BJ (cell line): ENCODE data around the gene AMFR. TPM values are rescaled to one million over a fixed set of nuclear protein-coding genes. Genes with fewer than 3 reads are reported as not detected.

Experiments used
- CTCF ChIA-PET: fragments of 350-600 bp; formaldehyde crosslinking; extraction: SDS; loops from one replicate; lab custom pipeline; 2021; ENCODE audit warnings: antibody characterized with exemption, inconsistent platforms; lab: Yijun Ruan, JAX
- POLR2A ChIA-PET: fragments of 300-600 bp; sonication (Branson Sonifier 250); formaldehyde crosslinking; extraction: SDS; loops from one replicate; lab custom pipeline; 2021; ENCODE audit warnings: antibody characterized with exemption; lab: Charles Lee
- DNase-seq: peaks from one replicate; pipeline ENCODE4 v3.0.0-alpha.2; 2011; ENCODE audit warnings: low read depth
- H3K27me3 ChIP-seq: 2 replicates; pipeline ENCODE4 v1.6.0; 2011; ENCODE audit warnings: low read length; ENCODE audit not compliant: control insufficient read depth, insufficient read depth
- H3K36me3 ChIP-seq: 2 replicates; pipeline ENCODE4 v1.5.1; 2011; ENCODE audit warnings: low read length; ENCODE audit not compliant: control insufficient read depth, insufficient read depth
- H3K4me3 ChIP-seq: 2 replicates; pipeline ENCODE4 v1.5.1; 2011; ENCODE audit warnings: low read depth, mild to moderate bottlenecking, control low read depth, low read length
- polyA plus RNA-seq: library from polyadenylated mRNA; depleted of rRNA; stranded (reverse); fragments of >200 nt; gene quantifications from 2 replicates; pipeline ENCODE4 v1.2.3, GENCODE V29; 2011
- TF ChIP-seq, protein P1 (sequence below): IDR thresholded peaks from 2 replicates; pipeline ENCODE4 v1.5.1; 2011; ENCODE audit warnings: low read depth, mild to moderate bottlenecking, control low read depth, inconsistent platforms, low read length, moderate library complexity; ENCODE audit not compliant: insufficient read depth

The AMFR gene
- polyA plus RNA-seq, 1 experiment = 130 TPM

DNA sequence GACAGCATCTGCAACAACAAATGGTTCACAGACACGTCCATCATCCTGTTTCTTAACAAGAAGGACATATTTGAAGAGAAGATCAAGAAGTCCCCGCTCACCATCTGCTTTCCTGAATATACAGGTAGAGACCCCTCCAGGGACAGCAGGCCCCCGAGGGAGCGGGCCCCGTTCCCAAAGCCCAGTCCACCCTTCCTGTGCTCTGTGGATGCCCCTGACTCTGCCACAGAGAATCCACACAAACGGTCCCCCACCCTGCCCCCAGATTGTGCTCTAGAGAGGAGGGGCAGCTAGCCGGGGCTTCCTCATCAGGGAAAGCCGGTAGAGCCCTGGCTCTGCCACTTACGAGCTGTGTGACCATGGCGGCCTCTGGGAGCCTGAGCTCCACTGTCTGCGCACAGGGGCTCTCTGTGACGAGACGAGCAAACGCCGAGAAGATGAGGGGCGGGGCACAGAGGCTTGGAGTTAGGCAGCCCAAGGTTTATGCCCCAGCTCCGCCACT is 84.4 kb downstream of the AMFR start:
- Histone ChIP-seq H3K36me3 (peaks cover 1% of the 10 kb centered on the region; the same call in 1 of the 2 replicates), H3K27me3 (no peaks in the 10 kb centered on the region), H3K4me3 (no peak overlapping the region)
- ChIA-PET CTCF (interaction anchor here (0.7 to 5.1 kb wide), 4 partner anchors 9 to 123 kb away, joined by 3 to 32 read pairs (median 7); no protein-coding TSS in a partner anchor), POLR2A (no interaction called here)
- TF ChIP-seq, protein P1, sequence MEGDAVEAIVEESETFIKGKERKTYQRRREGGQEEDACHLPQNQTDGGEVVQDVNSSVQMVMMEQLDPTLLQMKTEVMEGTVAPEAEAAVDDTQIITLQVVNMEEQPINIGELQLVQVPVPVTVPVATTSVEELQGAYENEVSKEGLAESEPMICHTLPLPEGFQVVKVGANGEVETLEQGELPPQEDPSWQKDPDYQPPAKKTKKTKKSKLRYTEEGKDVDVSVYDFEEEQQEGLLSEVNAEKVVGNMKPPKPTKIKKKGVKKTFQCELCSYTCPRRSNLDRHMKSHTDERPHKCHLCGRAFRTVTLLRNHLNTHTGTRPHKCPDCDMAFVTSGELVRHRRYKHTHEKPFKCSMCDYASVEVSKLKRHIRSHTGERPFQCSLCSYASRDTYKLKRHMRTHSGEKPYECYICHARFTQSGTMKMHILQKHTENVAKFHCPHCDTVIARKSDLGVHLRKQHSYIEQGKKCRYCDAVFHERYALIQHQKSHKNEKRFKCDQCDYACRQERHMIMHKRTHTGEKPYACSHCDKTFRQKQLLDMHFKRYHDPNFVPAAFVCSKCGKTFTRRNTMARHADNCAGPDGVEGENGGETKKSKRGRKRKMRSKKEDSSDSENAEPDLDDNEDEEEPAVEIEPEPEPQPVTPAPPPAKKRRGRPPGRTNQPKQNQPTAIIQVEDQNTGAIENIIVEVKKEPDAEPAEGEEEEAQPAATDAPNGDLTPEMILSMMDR = no peak
- no peak for DNase-seq

DNA sequence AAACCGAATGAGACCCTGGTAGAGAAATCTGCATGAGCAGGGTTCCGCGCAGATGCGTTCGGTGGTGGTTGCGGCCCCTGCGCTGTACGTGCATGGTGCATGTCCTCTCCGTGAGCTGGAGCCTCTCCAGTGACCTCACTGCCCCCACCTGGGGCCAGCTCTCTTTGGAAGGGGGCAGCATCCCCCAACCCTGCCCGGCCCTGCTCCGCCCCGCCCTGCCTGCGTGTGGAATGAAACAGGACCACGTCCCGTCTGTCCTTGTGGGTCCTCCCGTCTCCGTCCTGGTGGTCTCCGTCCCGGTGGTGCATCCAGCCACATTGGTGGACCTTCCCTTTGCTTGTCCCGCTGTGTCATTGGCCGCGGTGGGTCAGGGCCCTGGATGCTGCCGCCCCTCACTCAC is 84.9 kb downstream of the AMFR start:
- ChIA-PET CTCF (interaction anchor here (1.7 to 5.1 kb wide), 2 partner anchors 16 kb away, joined by 3 to 32 read pairs; no protein-coding TSS in a partner anchor), POLR2A (no interaction called here)

DNA sequence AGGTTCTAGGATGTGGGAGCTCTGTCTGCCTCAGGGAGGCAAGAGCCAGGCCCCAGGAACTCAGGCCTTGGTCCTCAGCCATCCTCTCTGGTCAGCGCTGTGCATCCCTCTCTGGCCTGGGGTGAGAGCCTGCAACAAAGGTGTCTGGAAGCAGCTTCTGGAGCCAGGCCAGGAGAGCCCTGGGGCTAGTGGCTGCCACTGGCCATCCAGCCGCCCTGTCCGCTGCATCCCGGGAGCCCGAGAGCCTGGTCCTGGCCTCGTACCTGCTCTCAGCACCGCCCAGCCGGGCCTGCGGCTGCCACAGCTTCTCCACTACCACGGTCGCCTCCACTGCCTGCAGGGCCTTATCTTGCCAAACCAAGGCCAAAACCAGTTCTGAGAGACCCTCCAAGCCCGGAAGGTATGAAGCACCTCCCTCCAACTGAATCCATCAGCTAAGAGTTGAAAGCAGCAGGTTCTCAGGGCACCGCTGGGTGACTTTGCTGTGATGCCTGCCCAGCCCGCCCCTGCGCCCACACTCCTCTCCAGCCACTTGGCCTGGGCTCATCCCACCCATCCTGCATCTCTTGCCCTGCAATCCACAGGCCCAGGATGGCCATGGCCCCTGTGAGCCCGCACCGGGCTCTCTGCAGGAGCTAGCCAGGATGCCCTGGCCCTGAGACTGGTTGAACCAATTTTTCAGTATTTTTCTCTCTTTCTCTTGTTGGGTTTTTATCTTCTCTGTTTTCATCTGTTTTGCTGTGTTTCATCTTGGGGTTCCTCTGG is 85.7 kb downstream of the AMFR start:
- TF ChIP-seq, protein P1 = no peak
- Histone ChIP-seq H3K4me3 (no peak overlapping the region), H3K27me3 (no peaks in the 10 kb centered on the region), H3K36me3 (peaks cover 1% of the 10 kb centered on the region; the same call in 1 of the 2 replicates)
- CTCF ChIA-PET = interaction anchor here (1.4 to 5.1 kb wide), 3 partner anchors 11 to 17 kb away, joined by 3 to 32 read pairs (median 3); no protein-coding TSS in a partner anchor
- POLR2A ChIA-PET = no interaction called here
- no peak for DNase-seq

More for the DNA sequence above, 84.9 kb downstream of the AMFR start:
- TF ChIP-seq, protein P1 = no peak
- Histone ChIP-seq H3K36me3 (peaks cover 1% of the 10 kb centered on the region; the same call in 1 of the 2 replicates), H3K27me3 (no peaks in the 10 kb centered on the region), H3K4me3 (no peak overlapping the region)
- no peak for DNase-seq

DNA sequence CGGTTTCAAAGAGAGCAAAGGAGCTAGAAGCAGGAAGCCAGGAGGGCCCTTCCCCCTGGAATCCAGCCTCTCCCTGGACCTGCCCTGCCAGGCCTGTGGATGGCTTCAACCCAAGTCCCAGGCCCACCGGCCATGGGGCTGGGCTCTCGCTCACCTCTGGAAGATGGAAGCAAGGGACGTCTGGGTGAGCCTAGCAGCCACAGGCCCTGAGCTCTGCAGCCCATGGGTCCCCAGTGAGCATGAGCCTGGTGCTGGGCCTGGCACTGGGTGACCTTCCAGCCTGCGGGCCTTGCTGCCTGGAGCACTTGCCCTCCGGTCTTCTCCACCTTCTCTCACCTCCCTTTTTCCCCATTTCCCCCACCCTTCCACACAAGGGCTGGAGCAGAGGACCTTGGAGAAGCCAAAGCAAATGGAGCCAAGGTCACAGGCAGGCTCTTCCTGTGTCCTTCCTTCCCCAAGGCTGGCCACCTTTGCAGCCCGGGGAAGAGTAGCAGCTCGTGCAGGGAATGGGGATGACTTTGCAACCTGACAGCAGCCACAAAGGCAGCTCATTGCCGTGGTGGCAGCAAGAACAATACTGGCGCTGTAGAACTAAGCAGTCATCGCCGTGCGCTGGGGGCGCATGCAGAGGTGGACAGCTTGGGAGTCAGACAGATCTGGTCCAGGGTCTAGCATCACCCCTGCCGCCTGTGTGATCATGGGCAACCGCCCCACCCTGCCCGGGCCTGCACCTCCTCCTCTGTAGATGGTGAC is 86.6 kb downstream of the AMFR start:
- DNase-seq = no peak
- POLR2A ChIA-PET = no interaction called here
- TF ChIP-seq, protein P1 = no peak
- CTCF ChIA-PET = interaction anchor here (0.9 to 5.1 kb wide), 4 partner anchors 9 to 20 kb away, joined by 3 to 32 read pairs (median 4); no protein-coding TSS in a partner anchor
- Histone ChIP-seq H3K27me3 (no peaks in the 10 kb centered on the region), H3K4me3 (no peak overlapping the region), H3K36me3 (peaks cover 1% of the 10 kb centered on the region; the same call in 1 of the 2 replicates)

DNA sequence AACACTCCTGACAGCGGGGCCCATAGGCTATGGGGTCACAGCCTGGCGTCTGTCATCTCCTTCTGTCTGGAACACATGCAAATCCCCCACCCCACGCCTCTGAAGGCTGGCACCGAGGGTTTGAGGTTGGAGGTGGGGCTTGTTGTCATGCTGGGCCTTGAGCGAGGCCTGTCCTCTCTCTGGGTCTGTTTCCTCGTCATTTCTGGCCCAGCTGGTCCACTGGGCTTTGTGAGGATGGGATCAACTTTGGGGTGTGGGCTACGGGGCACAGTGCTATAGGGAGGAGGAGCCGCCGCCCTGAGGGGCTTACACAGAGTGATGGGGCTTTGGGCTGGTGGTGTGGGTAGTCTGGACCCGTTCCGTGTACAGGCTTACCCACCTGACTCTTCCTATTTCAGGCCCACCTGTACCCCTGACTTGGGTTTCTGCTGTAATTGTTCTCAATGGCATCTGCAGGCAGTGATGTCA is 87.5 kb downstream of the AMFR start:
- POLR2A ChIA-PET = no interaction called here
- no peak overlapping the region for H3K4me3 ChIP-seq
- TF ChIP-seq, protein P1 = no peak
- H3K27me3 ChIP-seq = no peaks in the 10 kb centered on the region
- DNase-seq = no peak
- H3K36me3 ChIP-seq = peaks cover 1% of the 10 kb centered on the region; the same call in 1 of the 2 replicates
- CTCF ChIA-PET = interaction anchor here (0.9 to 1.0 kb wide), 2 partner anchors 9 to 19 kb away, joined by 3 to 4 read pairs; no protein-coding TSS in a partner anchor
